Measurements from ENCODE around the gene SLIT3.

DNA sequence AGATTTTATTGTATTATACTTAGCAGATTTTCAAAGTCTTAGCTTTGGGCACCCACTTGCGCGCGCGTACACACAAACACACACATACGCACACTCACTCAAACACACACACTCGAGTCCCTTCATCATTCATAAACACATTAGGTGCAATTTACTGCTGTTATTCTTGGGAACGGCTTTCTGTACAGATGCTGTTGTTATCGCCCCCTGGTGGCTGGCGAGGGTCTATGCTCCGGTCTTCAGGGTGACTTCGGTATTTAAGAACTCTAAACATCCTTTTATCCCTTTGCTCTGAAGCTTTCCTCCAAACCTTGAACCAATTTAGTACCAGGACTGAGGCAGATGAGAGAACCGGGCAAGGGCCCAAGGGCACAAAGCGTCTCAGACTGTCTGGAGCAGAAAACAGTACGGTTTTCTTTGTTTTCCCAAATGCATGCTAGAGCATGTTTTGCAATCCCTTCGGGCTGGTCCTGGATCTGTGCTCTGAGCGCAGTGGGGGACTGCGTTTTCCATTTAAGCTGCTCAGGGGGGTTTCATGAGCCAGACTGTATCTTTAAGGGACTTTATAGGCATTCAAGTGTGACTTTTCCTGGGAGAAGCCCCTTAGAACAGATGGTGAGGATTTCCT lies 1.7 kb upstream of the SLIT3 start:
- no peak for TF ChIP-seq EZH2 (IDR thresholded peaks at IDR 0.05; ENCODE audit: low read depth)
- TF ChIP-seq, protein P1, sequence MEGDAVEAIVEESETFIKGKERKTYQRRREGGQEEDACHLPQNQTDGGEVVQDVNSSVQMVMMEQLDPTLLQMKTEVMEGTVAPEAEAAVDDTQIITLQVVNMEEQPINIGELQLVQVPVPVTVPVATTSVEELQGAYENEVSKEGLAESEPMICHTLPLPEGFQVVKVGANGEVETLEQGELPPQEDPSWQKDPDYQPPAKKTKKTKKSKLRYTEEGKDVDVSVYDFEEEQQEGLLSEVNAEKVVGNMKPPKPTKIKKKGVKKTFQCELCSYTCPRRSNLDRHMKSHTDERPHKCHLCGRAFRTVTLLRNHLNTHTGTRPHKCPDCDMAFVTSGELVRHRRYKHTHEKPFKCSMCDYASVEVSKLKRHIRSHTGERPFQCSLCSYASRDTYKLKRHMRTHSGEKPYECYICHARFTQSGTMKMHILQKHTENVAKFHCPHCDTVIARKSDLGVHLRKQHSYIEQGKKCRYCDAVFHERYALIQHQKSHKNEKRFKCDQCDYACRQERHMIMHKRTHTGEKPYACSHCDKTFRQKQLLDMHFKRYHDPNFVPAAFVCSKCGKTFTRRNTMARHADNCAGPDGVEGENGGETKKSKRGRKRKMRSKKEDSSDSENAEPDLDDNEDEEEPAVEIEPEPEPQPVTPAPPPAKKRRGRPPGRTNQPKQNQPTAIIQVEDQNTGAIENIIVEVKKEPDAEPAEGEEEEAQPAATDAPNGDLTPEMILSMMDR (conservative IDR thresholded peaks at IDR 0.05), result peak; percentile 92

Measured in PC-9 (cell line).